GM18498 (cell line): ENCODE results near the gene COG4.

ENCODE experiments used
- ATAC-seq: cut with Tn5 transposase; IDR thresholded peaks from one replicate; pipeline ENCODE4 v1.9.1; 2021; ENCODE audit warnings: mild to moderate bottlenecking, moderate library complexity; ENCODE audit not compliant: unreplicated experiment

COG4 gene

DNA sequence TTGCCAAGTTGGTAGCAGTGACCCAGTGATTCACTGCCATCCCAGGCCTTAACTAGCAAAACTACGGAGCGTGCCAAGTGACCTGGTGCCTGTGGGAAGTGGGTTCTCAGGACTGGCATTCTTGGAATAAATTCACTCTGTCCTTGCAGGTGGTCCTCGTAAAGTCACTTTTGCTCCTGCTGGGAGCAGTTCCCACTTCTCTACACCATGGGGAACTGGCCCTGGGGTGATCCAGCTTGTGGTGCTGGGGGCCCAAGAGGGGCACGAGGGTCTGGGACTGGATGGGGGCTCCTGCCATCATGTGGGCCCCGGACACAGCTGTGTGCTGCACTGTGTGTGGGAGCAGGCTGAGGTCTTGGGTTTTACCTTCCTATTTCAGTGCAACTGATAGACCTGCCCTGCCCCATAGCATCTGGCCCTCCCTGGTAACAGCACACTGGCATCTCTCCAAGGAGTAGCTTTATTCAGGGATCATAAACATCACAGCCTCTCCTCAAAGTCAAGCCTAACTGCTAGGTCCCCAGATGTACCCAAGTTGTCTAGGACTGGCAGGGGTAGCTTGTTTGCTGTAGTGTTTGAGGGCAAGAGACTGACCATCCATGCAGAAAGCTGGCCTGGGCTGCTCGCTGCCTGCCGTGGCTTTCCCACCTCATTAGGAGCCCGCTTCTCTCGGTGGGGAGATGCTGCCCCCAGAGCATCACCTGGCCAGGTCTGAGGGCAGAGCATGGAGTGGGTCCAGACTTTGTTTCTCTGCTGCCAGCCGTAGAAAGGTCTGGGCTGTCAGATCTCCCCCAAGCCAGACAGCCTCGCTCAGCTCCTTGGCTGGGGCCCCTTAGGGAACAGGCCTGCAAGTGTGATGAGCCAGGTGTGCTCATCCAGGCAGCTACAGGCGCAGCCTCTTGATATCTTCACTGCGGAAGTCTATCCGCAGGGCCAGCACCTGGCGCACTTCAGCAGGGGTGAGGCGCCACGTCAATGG is 42.9 kb downstream of the COG4 start:
- no peak for ATAC-seq

DNA sequence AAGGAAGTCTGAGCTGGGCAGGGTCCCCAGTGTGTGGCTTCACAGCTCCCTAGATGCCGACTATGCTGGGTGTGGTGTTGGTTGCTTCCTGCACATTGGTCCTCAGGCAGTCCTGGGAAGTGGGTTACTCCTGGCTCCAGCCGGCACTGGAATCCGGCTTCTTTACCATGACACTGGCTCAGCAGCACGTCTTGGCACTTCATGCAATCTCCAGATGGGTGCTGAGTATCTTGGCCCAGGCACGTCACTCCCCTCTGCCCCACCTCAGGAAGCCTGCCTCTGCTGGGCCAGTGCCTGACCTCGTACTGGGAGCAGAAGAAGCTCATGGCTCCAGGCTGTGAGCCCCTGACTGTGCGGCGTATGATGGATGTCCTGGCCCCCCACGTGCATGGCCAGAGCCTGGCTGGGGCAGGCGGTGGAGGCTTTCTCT is 44.4 kb downstream of the COG4 start:
- ATAC-seq, result no peak

DNA sequence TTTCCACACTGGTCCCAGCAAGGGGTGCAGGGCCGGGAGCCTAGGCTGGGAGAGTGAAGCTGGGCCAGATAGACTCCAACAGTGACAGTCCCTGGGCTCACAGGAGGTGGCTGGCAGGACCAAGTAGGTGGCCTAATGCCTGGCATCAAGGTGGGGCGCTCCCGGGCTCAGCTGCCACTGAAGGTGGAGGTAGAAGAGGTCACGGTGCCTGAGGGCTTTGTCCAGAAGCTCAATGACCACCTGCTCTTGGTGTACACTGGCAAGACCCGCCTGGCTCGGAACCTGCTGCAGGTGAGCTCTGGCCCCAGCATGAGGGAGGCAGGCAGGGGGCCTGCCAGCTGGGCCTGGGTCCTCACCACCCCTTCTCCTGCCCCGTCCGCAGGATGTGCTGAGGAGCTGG is 45.2 kb downstream of the COG4 start:
- ATAC-seq, result no peak

DNA sequence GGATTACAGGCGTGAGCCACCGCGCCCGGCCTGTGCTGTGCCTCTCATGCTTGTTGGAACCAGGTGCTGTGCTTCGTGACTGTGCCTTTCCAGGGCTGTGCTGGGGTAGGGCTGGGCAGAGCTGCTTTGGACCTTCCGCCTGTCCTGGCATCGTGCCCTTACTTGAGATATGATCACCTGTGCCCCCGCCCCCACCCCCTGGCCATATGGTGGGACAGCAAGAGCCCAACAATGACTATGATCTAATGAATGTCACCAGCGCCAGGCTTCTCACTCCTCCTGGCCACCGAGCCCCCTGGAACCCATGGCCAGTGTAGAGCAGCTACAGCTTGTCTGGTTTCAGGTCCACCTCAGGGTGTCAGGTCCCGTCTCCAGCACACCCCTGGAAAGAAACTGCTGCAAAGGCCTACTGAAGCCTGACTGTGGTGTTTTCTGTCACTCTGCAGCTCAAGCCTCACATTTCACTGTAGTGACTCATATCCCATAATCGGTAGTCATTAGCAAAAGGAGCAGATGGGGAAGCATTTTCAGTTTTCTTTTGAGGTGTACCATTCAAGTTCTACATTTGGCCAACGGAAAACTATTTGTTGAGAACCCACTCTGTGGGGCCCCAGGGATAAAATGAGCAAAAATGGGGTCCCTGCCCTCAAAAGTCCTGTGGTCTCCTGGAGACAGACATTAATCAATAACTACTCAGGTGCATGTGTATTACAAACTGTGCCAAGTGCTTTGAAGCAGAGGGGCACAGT is 46.9 kb downstream of the COG4 start:
- peak; percentile 89 for ATAC-seq

DNA sequence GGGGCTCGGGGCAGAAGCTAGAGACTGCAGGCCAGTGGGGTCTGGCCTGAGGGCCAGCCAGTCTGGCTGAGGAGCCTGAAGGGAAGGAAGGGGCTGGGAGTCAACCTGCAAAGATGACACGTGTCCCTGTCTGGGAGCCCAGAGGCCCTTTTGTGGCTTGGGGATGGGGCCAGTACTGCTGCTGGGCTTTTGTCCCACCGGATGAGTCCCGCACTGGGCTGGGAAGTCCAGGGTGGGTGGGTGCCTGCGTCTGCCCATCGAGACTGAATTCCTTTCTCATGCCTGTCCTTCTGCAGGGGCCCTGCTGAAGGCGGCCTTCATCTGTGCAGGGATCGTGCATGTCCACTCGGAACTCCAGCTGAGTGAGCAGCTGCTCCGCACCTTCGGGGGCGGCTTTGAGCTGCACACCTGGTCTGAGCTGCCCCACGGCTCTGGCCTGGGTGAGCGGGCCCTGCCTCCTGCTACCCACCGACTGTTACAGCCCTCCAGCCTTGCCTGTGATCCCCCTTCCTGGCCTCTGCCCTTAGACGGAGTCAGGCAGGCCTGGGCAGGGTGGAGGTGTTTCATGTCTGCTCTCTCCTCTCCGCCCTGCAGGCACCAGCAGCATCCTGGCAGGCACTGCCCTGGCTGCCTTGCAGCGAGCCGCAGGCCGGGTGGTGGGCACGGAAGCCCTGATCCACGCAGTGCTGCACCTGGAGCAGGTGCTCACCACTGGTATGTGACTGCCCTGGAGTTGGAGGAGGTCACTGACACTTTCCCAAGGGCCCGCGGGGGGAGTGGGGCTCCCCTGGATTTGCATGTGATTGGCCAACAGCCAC is 48.1 kb downstream of the COG4 start:
- no peak for ATAC-seq

DNA sequence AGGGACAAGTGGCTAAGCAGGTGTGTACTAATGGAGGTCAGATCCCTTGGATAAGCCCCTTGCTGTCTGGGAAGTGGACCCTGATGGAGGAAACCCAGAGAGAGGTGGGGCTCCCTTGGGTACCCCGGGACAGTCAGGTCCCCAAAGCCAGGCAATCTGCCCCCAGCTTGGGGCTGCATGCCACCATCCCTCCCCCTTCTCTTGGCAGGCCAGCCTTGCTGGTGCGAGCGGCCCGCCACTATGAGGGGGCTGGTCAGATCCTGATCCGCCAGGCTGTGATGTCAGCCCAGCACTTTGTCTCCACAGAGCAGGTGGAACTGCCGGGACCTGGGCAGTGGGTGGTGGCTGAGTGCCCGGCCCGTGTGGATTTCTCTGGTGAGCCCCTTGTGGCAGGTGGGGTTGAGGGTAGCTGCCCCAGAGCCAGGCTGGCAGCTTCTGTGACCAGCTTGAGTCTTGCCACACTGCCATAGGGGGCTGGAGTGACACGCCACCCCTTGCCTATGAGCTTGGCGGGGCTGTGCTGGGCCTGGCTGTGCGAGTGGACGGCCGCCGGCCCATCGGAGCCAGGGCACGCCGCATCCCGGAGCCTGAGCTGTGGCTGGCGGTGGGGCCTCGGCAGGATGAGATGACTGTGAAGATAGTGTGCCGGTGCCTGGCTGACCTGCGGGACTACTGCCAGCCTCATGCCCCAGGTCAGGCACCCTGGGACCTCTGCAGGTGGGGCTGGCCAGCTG is 48.9 kb downstream of the COG4 start:
- no peak for ATAC-seq

DNA sequence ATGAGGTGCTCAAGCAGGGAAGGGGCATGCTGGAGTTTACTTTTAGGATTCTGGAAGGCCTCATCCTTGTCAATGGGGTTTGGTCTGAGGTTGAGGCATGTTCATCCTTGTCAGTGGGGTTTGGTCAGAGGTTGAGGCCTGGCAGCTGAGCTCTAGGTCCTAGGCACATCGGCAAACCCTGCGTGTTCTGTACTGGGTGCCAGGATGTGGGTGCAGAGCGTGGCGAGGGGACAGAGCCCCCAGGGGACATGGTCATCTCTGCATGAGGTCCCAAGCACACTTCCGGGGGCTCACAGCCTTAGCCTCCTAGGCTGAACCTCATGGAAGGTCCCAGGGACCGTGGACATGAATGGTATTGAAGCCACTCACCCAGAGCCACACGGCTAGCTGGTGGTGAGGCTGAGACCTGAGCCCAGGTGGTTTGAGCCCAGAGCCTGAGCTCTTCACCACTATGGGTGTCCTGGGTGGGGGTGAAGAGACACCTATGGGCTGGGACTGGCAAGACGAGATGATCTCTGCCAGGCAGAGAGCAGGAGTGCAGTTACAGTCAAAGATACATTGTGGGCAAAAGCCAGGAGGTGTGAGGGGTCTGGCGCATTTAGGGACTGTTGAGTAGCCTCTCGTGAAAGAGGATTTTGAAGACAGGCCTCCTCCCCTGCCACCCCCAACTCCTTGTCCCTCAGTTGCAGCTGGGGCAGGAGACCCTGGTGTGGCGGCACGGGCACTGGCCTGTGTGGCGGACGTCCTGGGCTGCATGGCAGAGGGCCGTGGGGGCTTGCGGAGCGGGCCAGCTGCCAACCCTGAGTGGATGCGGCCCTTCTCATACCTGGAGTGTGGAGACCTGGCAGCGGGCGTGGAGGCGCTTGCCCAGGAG is 49.7 kb downstream of the COG4 start:
- ATAC-seq, result no peak

DNA sequence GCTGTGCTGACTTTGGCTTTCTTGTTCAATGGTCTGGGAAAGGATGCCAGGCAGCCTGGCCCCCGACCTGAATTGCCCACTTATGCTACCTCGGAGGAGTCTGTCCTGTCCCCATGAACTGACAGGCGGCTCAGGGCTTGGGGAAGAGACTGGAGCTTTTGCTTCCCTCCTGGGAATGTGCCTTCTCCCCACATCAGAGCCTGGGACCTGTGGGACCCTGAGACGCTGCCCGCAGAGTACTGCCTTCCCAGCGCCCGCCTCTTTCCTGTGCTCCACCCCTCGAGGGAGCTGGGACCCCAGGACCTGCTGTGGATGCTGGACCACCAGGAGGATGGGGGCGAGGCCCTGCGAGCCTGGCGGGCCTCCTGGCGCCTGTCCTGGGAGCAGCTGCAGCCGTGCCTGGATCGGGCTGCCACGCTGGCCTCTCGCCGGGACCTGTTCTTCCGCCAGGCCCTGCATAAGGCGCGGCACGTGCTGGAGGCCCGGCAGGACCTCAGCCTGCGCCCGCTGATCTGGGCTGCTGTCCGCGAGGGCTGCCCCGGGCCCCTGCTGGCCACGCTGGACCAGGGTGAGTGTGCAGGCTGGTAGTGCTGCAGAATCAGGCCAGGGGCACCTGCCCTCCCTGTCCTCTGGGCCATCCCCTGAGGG is 50.4 kb downstream of the COG4 start:
- ATAC-seq, result no peak

DNA sequence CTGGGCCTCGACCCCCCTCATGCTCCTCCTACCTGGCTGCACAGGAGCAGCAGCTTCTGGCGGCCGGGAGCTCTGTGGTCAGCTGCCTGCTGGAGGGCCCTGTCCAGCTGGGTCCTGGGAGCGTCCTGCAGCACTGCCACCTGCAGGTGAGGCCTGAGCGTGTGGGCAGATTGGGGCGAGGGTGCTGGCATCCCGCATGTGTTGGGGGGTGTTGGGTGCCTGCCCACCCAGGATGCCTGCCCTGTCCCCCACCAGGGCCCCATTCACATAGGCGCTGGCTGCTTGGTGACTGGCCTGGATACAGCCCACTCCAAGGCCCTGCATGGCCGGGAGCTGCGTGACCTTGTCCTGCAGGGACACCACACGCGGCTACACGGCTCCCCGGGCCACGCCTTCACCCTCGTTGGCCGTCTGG is 52.4 kb downstream of the COG4 start:
- no peak for ATAC-seq

DNA sequence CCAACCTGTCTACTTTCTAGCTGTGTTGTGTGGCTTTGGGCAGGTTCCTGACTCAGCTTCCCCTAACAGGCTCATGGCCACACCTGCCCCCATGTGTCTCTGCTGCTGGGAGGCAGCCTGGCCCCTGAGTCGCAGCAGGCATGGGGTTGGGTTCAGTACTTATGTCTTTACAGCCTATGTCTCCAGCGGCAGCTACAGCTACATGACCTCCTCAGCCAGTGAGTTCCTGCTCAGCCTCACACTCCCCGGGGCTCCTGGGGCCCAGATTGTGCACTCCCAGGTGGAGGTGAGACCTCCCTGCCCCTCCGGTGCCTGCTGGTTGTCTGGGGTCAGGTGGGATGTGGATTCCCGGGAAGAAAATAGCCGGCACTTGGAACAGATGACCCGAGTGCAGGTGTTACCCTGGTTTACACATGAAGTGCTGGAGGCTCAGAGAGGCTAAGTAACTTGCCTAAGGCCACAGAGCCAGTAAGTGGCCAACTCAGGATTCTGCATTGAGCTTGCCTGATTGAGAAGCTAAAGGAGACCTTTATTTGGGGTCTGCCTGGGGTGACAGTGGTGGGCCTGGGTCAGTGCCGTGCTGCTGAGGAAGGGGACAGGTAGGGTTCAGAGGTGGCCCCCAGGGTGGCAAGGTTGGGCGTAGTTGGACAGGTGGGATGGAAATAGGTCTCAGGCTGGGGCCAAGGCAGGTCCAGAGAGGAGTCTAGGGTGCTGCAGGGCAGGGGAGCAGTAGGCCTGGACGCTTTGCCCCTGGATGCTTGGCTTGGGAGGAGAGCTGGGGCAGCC is 53.0 kb downstream of the COG4 start:
- no peak for ATAC-seq

DNA sequence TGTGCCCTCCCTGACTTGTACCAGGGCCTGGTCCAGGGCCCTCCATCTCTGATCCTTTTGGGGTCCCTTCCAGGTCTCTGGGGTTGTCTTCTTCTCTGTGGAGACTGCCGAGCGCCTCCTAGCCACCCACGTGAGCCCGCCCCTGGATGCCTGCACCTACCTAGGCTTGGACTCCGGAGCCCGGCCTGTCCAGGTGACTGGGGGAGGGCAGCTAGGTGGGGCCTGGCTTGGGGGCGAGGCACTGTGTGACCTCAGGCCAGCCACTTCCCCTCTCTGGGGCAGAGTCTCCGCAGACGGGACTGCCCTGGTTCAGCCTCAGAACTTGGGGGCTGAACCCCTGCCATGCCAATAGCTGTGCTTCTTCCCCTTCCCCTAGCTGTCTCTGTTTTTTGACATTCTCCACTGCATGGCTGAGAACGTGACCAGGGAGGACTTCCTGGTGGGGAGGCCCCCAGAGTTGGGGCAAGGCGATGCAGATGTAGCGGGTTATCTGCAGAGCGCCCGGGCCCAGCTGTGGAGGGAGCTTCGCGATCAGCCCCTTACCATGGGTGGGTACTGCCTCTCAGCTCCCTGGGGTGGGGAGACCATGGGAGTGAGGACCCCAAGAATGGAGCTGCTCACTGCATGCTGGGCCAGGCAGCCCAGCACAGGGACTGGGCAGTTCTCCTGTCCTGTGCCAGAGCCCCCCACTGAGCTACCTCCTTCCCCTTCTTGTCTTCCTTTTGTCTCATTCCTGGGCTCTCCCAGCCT is 54.4 kb downstream of the COG4 start:
- ATAC-seq, result no peak

DNA sequence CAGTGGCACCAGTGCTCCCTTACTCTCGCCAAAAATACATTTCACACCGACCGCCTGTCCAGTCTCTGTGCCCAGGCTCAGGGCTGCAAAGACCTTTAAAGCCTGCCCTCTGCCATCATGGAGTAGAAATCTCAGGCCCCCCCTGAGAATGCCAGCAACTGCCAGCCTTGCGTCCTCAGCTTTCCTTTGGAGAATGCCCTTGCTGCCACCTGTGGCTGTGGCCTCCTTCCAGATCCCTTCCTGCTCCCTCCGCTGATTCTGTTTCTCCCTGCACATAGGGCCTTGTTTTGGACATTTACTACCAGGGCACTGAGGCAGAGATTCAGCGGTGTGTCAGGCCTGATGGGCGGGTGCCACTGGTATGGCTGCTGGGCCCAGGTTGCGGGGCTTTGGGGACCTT is 55.7 kb downstream of the COG4 start:
- ATAC-seq, result no peak

DNA sequence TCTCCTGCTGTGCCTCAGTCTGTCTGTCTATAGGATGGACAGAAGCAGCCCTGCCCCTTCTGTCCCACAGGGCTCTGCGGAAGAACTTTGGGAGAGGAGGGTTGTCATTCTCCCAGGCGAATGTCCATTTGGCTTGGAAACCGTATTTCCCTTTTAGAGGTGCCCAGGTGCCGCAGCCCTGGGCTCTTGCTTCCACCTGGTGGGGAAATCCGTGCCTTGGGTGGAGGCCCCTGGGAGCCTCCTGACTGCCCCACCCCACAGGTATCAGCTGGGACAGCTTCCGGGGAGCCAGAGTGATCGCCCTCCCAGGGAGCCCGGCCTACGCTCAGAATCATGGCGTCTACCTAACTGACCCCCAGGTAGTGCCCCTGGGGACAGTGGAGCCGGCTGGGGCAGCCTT is 56.2 kb downstream of the COG4 start:
- no peak for ATAC-seq

DNA sequence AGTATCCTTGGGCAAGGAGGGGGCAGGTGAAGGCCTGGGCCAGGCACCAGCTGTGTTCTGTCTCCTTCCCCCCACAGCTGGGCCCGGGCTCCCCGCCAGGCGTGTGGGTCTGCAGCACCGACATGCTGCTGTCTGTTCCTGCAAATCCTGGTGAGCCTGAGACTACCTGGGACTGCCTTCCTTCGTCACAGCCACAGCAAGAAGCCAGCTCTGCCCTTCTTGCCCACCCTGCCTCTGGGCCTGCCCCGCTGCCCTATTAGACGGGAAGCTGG is 56.6 kb downstream of the COG4 start:
- ATAC-seq, result no peak

DNA sequence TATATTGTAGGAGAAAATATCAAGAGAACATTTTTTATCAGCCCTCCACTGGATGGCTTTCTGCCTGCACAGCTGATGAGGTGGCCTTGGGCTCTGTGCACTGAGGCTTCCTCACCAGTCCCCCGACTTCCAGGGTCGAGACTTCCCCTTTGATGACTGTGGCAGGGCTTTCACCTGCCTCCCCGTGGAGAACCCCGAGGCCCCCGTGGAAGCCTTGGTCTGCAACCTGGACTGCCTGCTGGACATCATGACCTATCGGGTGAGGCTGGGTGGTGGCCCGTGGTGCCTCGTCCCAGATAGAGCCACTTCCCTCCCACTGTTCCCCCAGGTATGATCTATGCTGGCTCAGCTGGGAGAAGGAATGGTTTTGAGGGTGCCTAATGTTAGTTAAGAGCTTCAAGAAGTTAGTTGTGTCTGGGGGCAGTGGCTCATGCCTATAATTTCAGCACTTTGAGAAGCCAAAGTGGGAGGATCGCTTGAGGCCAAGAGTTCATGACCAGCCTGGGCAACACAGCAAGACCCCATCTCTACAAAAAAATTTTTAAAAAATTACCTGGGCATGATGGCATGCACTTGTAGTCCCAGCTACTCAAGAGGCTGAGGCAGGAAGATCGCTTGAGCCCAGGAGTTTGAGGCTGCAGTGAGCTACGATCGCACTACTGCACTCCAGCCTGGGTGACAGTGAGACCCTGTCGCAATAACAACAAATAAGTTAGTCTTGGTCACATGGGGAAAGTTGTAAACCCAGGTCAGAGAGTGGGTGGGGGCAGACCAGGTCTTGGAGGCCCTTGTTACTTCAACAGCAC is 57.2 kb downstream of the COG4 start:
- ATAC-seq, result no peak

DNA sequence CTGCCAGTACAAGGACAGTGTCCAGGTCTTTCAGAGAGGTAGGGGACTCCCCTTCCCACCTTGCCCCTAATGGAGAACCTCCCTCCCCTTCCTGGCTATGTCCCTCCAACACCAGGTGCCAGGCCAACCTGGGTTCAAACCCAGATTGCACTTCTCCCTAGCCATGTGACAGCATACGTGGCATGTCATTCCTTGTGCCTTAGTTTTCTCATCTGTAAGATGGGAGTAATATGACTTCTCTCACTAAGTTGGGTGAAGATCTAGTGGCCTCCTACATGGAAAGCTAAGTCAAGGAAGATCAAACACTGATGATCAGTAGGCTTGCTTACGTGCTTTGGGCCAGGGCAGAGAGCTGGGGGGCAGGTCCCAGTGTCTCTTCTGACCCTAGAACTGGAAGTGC is 60.1 kb downstream of the COG4 start:
- ATAC-seq, result no peak

DNA sequence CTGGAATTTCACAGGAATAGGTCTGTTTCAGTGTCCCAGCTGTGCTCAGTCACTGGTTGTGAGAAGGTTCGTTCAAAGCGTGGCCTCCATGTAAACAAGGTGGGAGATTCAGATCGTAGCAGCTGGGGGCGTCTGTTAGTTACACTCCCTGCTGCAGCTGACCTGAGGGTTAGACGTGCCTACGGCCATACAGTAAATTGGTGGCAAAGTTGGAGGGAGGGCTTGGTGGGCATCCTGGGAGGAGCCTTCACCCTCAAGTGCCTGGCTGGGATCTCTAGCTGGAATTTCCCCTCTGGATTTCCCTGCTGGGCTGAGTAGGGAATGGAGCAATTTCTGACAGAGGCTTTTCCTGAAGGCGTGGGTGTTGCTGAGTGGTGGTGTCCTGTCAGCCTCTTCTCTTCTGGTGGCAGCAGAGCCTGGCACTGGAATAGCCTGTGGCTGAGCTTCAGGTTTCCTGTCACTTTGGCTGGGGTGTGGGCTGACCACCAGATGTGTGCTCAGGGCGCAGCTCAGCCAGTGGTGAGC is 62.6 kb downstream of the COG4 start:
- no peak for ATAC-seq
